Brain pericyte (primary cell): ENCODE data around the gene SLC36A3.
"Not testable (repeated sequence)": the region's sequence is repeated elsewhere in the genome, so short reads cannot be mapped to it uniquely, and the experiment has no call there.

Experiments
- DNase-seq: peaks from one replicate; pipeline ENCODE4 v3.0.0-alpha.2; 2012; ENCODE audit warnings: low read depth, low spot score

The SLC36A3 gene

GRCh38 chr5:151239237-151239861 lies 64.2 kb downstream of the SLC36A3 start:
- no peak for DNase-seq

GRCh38 chr5:151238303-151238741 lies 65.2 kb downstream of the SLC36A3 start:
- DNase-seq, result no peak

GRCh38 chr5:151237685-151238084 lies 65.9 kb downstream of the SLC36A3 start:
- no peak for DNase-seq

- no peak for DNase-seq
Measured at GRCh38 chr5:151236888-151237287, 66.7 kb downstream of the SLC36A3 start.

GRCh38 chr5:151235239-151235571 lies 68.4 kb downstream of the SLC36A3 start:
- DNase-seq, result not testable (repeated sequence)

GRCh38 chr5:151234476-151235238 lies 68.9 kb downstream of the SLC36A3 start:
- no peak for DNase-seq

GRCh38 chr5:151233616-151234085 lies 69.9 kb downstream of the SLC36A3 start:
- no peak for DNase-seq

GRCh38 chr5:151231359-151231758 lies 72.2 kb downstream of the SLC36A3 start:
- DNase-seq, result no peak

- DNase-seq, result no peak
Measured at GRCh38 chr5:151230048-151230680, 73.4 kb downstream of the SLC36A3 start.

- DNase-seq, result no peak
Measured at GRCh38 chr5:151228986-151229385, 74.6 kb downstream of the SLC36A3 start.

- no peak for DNase-seq
Measured at GRCh38 chr5:151227918-151228447, 75.6 kb downstream of the SLC36A3 start.
